SU-DHL-6 (cell line): ENCODE results near the gene MINDY3.

Experiments
- CTCF ChIP-seq: fragments of 200-600 bp; sonication (generic); IDR thresholded peaks from one replicate; pipeline ENCODE4 v1.5.1; 2017; ENCODE audit warnings: antibody characterized with exemption, mild to moderate bottlenecking, low read length, moderate library complexity; ENCODE audit not compliant: insufficient read depth, poor library complexity, severe bottlenecking
- EZH2phosphoT487 ChIP-seq: fragments of 200-600 bp; sonication (generic), shearing (Covaris generic); conservative IDR thresholded peaks from 2 replicates; pipeline ENCODE4 v1.6.1; 2018; ENCODE audit warnings: mild to moderate bottlenecking, antibody characterized with exemption, low read length, moderate library complexity, mixed read lengths

- TF ChIP-seq CTCF (no peak), EZH2phosphoT487 (no peak)
These were observed 78.8 kb downstream of the MINDY3 start for GRCh38 chr10:15781381-15781960.
